Measurements from ENCODE around the gene MAP1S.

MAP1S gene

GRCh38 chr19:17678836-17679235, 40.4 kb upstream of the MAP1S start:
- H3K4me3 ChIP-seq (ENCODE audit: low read depth, low read length) = no peak overlapping the region
- TF ChIP-seq POLR2A (IDR thresholded peaks at IDR 0.05; ENCODE audit: extremely low read depth, insufficient read length) (no peak), CTCF (IDR thresholded peaks at IDR 0.05; ENCODE audit: low read depth, low read length) (no peak), MYC (IDR thresholded peaks at IDR 0.05; ENCODE audit: low read depth, low read length) (no peak), MAX (IDR thresholded peaks at IDR 0.05; ENCODE audit: low read depth, low read length) (no peak)
- no peak for DNase-seq (ENCODE audit: low read depth)

GRCh38 chr19:17679526-17680229, 39.6 kb upstream of the MAP1S start:
- no peak for TF ChIP-seq POLR2A (IDR thresholded peaks at IDR 0.05; ENCODE audit: extremely low read depth, insufficient read length)
- no peak for DNase-seq (ENCODE audit: low read depth)
- H3K4me3 ChIP-seq (ENCODE audit: low read depth, low read length) = no peak overlapping the region

GRCh38 chr19:17680230-17680722, 39.0 kb upstream of the MAP1S start:
- H3K4me3 ChIP-seq (ENCODE audit: low read depth, low read length) = no peak overlapping the region
- DNase-seq (ENCODE audit: low read depth) = peak; percentile 85
- TF ChIP-seq MYC (IDR thresholded peaks at IDR 0.05; ENCODE audit: low read depth, low read length) = no peak
- TF ChIP-seq CTCF (IDR thresholded peaks at IDR 0.05; ENCODE audit: low read depth, low read length) = no peak
- TF ChIP-seq MAX (IDR thresholded peaks at IDR 0.05; ENCODE audit: low read depth, low read length) = no peak
- TF ChIP-seq POLR2A (IDR thresholded peaks at IDR 0.05; ENCODE audit: extremely low read depth, insufficient read length) = no peak

- H3K4me3 ChIP-seq (ENCODE audit: low read depth, low read length) = no peak overlapping the region
- DNase-seq (ENCODE audit: low read depth) = peak; percentile 71
- TF ChIP-seq MAX (IDR thresholded peaks at IDR 0.05; ENCODE audit: low read depth, low read length) (no peak), POLR2A (IDR thresholded peaks at IDR 0.05; ENCODE audit: extremely low read depth, insufficient read length) (no peak), CTCF (IDR thresholded peaks at IDR 0.05; ENCODE audit: low read depth, low read length) (no peak)
Observed at GRCh38 chr19:17681505-17682125, 37.7 kb upstream of the MAP1S start.

GRCh38 chr19:17682273-17682672, 37.0 kb upstream of the MAP1S start:
- H3K4me3 ChIP-seq (ENCODE audit: low read depth, low read length) = no peak overlapping the region
- no peak for DNase-seq (ENCODE audit: low read depth)
- TF ChIP-seq MYC (IDR thresholded peaks at IDR 0.05; ENCODE audit: low read depth, low read length) (no peak), POLR2A (IDR thresholded peaks at IDR 0.05; ENCODE audit: extremely low read depth, insufficient read length) (no peak), CTCF (IDR thresholded peaks at IDR 0.05; ENCODE audit: low read depth, low read length) (no peak), MAX (IDR thresholded peaks at IDR 0.05; ENCODE audit: low read depth, low read length) (no peak)

GRCh38 chr19:17683078-17683477, 36.2 kb upstream of the MAP1S start:
- H3K4me3 ChIP-seq (ENCODE audit: low read depth, low read length) = no peak overlapping the region
- no peak for DNase-seq (ENCODE audit: low read depth)
- no peak for TF ChIP-seq CTCF (IDR thresholded peaks at IDR 0.05; ENCODE audit: low read depth, low read length)
- no peak for TF ChIP-seq MAX (IDR thresholded peaks at IDR 0.05; ENCODE audit: low read depth, low read length)
- TF ChIP-seq MYC (IDR thresholded peaks at IDR 0.05; ENCODE audit: low read depth, low read length) = no peak
- TF ChIP-seq POLR2A (IDR thresholded peaks at IDR 0.05; ENCODE audit: extremely low read depth, insufficient read length) = no peak
